ENCODE data around the gene LEKR1.
A peak's percentile ranks its signal among the peaks of the same experiment; 100 is the strongest.

Gene LEKR1

DNA sequence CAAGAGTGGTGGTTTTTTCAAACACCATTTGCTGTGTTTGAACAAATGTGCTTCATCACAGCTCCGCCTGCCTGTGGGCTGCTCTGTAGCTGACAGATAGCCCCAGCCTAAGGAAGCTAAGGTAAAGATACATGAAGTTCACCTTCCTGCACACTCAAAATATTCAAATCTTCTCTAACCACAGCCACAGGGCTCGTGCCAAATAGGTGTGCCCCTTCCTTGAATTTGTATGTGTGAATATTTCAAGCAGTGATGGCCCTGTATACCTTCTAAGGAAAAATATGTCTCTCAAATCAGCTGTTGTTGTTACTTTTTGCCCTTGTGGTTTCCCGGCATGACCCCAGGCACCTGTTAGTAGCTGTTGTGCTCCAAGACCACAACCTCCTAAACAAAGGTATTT lies 241.0 kb downstream of the LEKR1 start:
- Histone ChIP-seq H3K14ac (ENCODE audit: low read length in 2 of 2) (no peak overlapping the region), H2BK15ac (ENCODE audit: low read depth, poor library complexity, severe bottlenecking) (no peak overlapping the region), H3K79me1 (replicated peaks; ENCODE audit: low read length, poor library complexity, severe bottlenecking) (no peaks in the 10 kb centered on the region), H3K27ac (ENCODE audit: low read length, poor library complexity, severe bottlenecking) (no peak overlapping the region), H2BK120ac (ENCODE audit: low read depth, low read length) (no peak overlapping the region), H3K4me2 (ENCODE audit: low read length, poor library complexity, severe bottlenecking) (no peak overlapping the region), H2BK5ac (ENCODE audit: low read depth, low read length, poor library complexity, severe bottlenecking) (no peak overlapping the region), H3K23ac (ENCODE audit: low read length in 2 of 2) (no peak overlapping the region), H3K4ac (ENCODE audit: low read depth in 1 of 2, low read length in 2 of 2) (no peak overlapping the region), H4K8ac (ENCODE audit: low read length) (no peak overlapping the region), H2BK12ac (ENCODE audit: low read length in 2 of 2) (no peak overlapping the region), H3K18ac (ENCODE audit: low read depth in 1 of 2, low read length in 2 of 2) (no peak overlapping the region), H2AK5ac (ENCODE audit: low read length, severe bottlenecking) (no peak overlapping the region), H3K9ac (ENCODE audit: low read length) (peak overlapping the region; percentile 70), H3K4me3 (ENCODE audit: insufficient read depth in 1 of 2, low read depth in 1 of 2, low read length in 2 of 2) (no peak overlapping the region), H3K27me3 (ENCODE audit: control insufficient read depth in 1 of 2, insufficient read depth in 1 of 2, low read length in 2 of 2) (no peaks in the 10 kb centered on the region), H4K91ac (ENCODE audit: low read length) (no peak overlapping the region), H3K4me1 (ENCODE audit: control insufficient read depth, insufficient read depth, low read depth, low read length) (no peaks in the 10 kb centered on the region), H3K9me3 (ENCODE audit: control insufficient read depth, low read length) (no peaks in the 10 kb centered on the region), H3K36me3 (ENCODE audit: control insufficient read depth in 1 of 2, insufficient read depth in 2 of 2, low read depth in 1 of 2, low read length in 2 of 2) (no peaks in the 10 kb centered on the region), H2AFZ (ENCODE audit: low read depth, low read length) (no peak overlapping the region)
- DNase-seq = no peak
- 100% methylated on average over 2 of the region's 3 CpGs for WGBS

DNA sequence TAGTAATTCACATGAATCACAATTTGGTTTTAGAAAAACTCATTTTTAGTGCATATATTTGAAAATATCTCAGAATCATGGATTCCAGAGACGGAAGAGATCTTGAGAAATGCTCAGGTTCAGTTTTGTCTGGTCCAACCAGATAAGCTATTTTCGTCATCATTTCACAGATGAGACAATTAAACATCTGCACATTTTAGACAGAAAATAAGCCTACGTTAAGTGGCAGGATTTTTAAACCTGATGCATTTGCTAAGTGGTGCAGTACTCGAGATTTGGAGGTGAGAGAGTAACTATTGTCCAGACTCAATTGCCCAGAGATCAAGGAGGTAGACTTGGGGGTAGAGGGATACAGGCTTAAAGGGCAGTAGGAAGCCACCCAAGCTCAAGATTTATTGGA lies 243.3 kb downstream of the LEKR1 start:
- no peak overlapping the region for H3K18ac ChIP-seq (ENCODE audit: low read depth in 1 of 2, low read length in 2 of 2)
- H3K4ac ChIP-seq (ENCODE audit: low read depth in 1 of 2, low read length in 2 of 2) = no peak overlapping the region
- no peak overlapping the region for H3K27ac ChIP-seq (ENCODE audit: low read length, poor library complexity, severe bottlenecking)
- no peaks in the 10 kb centered on the region for H3K27me3 ChIP-seq (ENCODE audit: control insufficient read depth in 1 of 2, insufficient read depth in 1 of 2, low read length in 2 of 2)
- no peak for DNase-seq
- H2BK120ac ChIP-seq (ENCODE audit: low read depth, low read length) = no peak overlapping the region
- H2BK15ac ChIP-seq (ENCODE audit: low read depth, poor library complexity, severe bottlenecking) = no peak overlapping the region
- no peak overlapping the region for H3K9ac ChIP-seq (ENCODE audit: low read length)
- H2BK12ac ChIP-seq (ENCODE audit: low read length in 2 of 2) = no peak overlapping the region
- no peak overlapping the region for H3K4me3 ChIP-seq (ENCODE audit: insufficient read depth in 1 of 2, low read depth in 1 of 2, low read length in 2 of 2)
- no peaks in the 10 kb centered on the region for H3K9me3 ChIP-seq (ENCODE audit: control insufficient read depth, low read length)
- H3K79me1 ChIP-seq (replicated peaks; ENCODE audit: low read length, poor library complexity, severe bottlenecking) = no peaks in the 10 kb centered on the region
- H3K4me2 ChIP-seq (ENCODE audit: low read length, poor library complexity, severe bottlenecking) = no peak overlapping the region
- no peak overlapping the region for H4K91ac ChIP-seq (ENCODE audit: low read length)
- H2AK5ac ChIP-seq (ENCODE audit: low read length, severe bottlenecking) = no peak overlapping the region
- no peak overlapping the region for H3K23ac ChIP-seq (ENCODE audit: low read length in 2 of 2)
- H4K8ac ChIP-seq (ENCODE audit: low read length) = no peak overlapping the region
- H2BK5ac ChIP-seq (ENCODE audit: low read depth, low read length, poor library complexity, severe bottlenecking) = no peak overlapping the region
- no peaks in the 10 kb centered on the region for H3K36me3 ChIP-seq (ENCODE audit: control insufficient read depth in 1 of 2, insufficient read depth in 2 of 2, low read depth in 1 of 2, low read length in 2 of 2)
- H3K14ac ChIP-seq (ENCODE audit: low read length in 2 of 2) = no peak overlapping the region
- 93% methylated on average over 4 of the region's 4 CpGs for WGBS
- no peak overlapping the region for H2AFZ ChIP-seq (ENCODE audit: low read depth, low read length)
- H3K4me1 ChIP-seq (ENCODE audit: control insufficient read depth, insufficient read depth, low read depth, low read length) = no peaks in the 10 kb centered on the region

DNA sequence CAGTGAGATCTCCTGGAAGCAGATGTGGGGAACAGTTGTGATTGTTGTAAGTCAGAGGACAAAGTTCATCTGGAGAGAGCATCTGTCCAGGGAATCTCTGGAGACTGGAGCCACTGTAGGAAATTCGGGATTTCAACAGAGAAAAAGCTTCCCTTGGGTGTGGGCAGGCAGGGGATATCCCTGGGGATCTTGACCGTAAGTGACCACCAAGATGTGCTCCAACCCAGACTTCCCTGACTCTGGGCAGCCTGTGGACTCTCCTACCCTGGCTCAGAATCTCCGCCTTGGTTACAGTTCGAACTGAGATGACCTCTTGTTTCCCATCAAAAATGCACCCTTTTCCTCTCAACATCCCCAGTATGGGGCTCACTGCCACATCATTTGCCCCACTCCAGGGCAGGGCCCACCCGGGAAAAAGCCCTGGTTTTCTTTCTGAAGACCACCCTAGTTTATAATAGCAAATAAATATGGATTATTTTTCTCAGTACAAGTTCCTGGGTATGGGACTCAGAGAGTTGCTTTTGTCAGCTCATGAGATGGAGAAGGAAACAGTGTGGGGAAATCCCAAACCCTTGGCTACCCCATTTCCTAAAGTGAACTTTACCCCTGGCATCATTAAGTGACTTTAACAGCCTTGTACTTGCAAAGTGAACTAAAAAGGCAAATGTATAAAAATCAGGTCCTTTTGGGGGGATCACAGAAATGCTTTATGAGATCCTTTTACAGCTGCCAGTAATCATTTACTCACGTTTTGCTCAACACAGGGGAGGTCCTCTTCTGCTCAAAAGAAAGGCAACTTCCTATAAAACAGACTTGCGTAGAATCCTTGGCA lies 243.9 kb downstream of the LEKR1 start:
- no peak for DNase-seq
- Histone ChIP-seq H4K8ac (ENCODE audit: low read length) (no peak overlapping the region), H2AFZ (ENCODE audit: low read depth, low read length) (no peak overlapping the region)

DNA sequence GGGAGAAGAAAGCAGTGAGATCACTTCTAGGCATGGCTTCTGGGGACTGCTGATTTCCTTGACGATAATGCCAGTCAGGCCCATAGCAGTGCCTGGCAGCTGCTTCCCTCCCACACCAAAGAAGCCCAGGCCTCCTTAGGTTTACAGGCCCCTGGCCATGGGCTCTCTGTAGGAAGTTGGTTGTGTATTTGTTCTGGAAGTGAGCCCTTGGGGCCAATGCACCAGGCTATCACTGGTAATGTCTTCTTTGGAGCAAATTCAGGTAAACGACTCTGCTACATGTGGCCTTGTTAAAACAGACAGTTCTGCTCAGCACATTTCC lies 244.5 kb downstream of the LEKR1 start:
- Histone ChIP-seq H2BK120ac (ENCODE audit: low read depth, low read length) (no peak overlapping the region), H4K8ac (ENCODE audit: low read length) (no peak overlapping the region), H3K23ac (ENCODE audit: low read length in 2 of 2) (no peak overlapping the region), H3K4me3 (ENCODE audit: insufficient read depth in 1 of 2, low read depth in 1 of 2, low read length in 2 of 2) (no peak overlapping the region), H3K9me3 (ENCODE audit: control insufficient read depth, low read length) (no peaks in the 10 kb centered on the region), H2BK15ac (ENCODE audit: low read depth, poor library complexity, severe bottlenecking) (no peak overlapping the region), H2BK12ac (ENCODE audit: low read length in 2 of 2) (no peak overlapping the region), H2AK5ac (ENCODE audit: low read length, severe bottlenecking) (no peak overlapping the region), H3K4ac (ENCODE audit: low read depth in 1 of 2, low read length in 2 of 2) (no peak overlapping the region), H3K4me1 (ENCODE audit: control insufficient read depth, insufficient read depth, low read depth, low read length) (no peaks in the 10 kb centered on the region), H3K36me3 (ENCODE audit: control insufficient read depth in 1 of 2, insufficient read depth in 2 of 2, low read depth in 1 of 2, low read length in 2 of 2) (no peaks in the 10 kb centered on the region), H3K9ac (ENCODE audit: low read length) (no peak overlapping the region), H2AFZ (ENCODE audit: low read depth, low read length) (no peak overlapping the region), H3K18ac (ENCODE audit: low read depth in 1 of 2, low read length in 2 of 2) (no peak overlapping the region), H3K27me3 (ENCODE audit: control insufficient read depth in 1 of 2, insufficient read depth in 1 of 2, low read length in 2 of 2) (no peaks in the 10 kb centered on the region), H3K14ac (ENCODE audit: low read length in 2 of 2) (no peak overlapping the region), H3K4me2 (ENCODE audit: low read length, poor library complexity, severe bottlenecking) (no peak overlapping the region), H2BK5ac (ENCODE audit: low read depth, low read length, poor library complexity, severe bottlenecking) (no peak overlapping the region), H3K27ac (ENCODE audit: low read length, poor library complexity, severe bottlenecking) (no peak overlapping the region), H3K79me1 (replicated peaks; ENCODE audit: low read length, poor library complexity, severe bottlenecking) (no peaks in the 10 kb centered on the region), H4K91ac (ENCODE audit: low read length) (no peak overlapping the region)
- DNase-seq = no peak
- WGBS = 93% methylated on average over 2 of the region's 2 CpGs

More for the DNA sequence above, 243.9 kb downstream of the LEKR1 start:
- WGBS = 73% methylated on average over 6 of the region's 7 CpGs
- Histone ChIP-seq H3K14ac (ENCODE audit: low read length in 2 of 2) (no peak overlapping the region), H4K91ac (ENCODE audit: low read length) (no peak overlapping the region), H2BK15ac (ENCODE audit: low read depth, poor library complexity, severe bottlenecking) (no peak overlapping the region), H3K27me3 (ENCODE audit: control insufficient read depth in 1 of 2, insufficient read depth in 1 of 2, low read length in 2 of 2) (no peaks in the 10 kb centered on the region), H3K79me1 (replicated peaks; ENCODE audit: low read length, poor library complexity, severe bottlenecking) (no peaks in the 10 kb centered on the region), H2BK120ac (ENCODE audit: low read depth, low read length) (no peak overlapping the region), H3K4ac (ENCODE audit: low read depth in 1 of 2, low read length in 2 of 2) (no peak overlapping the region), H3K9ac (ENCODE audit: low read length) (peak overlapping the region; percentile 24), H2BK12ac (ENCODE audit: low read length in 2 of 2) (no peak overlapping the region), H3K18ac (ENCODE audit: low read depth in 1 of 2, low read length in 2 of 2) (no peak overlapping the region), H3K9me3 (ENCODE audit: control insufficient read depth, low read length) (no peaks in the 10 kb centered on the region), H3K36me3 (ENCODE audit: control insufficient read depth in 1 of 2, insufficient read depth in 2 of 2, low read depth in 1 of 2, low read length in 2 of 2) (no peaks in the 10 kb centered on the region), H3K4me1 (ENCODE audit: control insufficient read depth, insufficient read depth, low read depth, low read length) (no peaks in the 10 kb centered on the region), H2AK5ac (ENCODE audit: low read length, severe bottlenecking) (no peak overlapping the region), H2BK5ac (ENCODE audit: low read depth, low read length, poor library complexity, severe bottlenecking) (no peak overlapping the region), H3K23ac (ENCODE audit: low read length in 2 of 2) (no peak overlapping the region), H3K4me2 (ENCODE audit: low read length, poor library complexity, severe bottlenecking) (no peak overlapping the region), H3K27ac (ENCODE audit: low read length, poor library complexity, severe bottlenecking) (no peak overlapping the region), H3K4me3 (ENCODE audit: insufficient read depth in 1 of 2, low read depth in 1 of 2, low read length in 2 of 2) (no peak overlapping the region)

All from mesenchymal stem cell (in vitro differentiated cells and primary cell).